Right ventricle myocardium inferior (tissue), 1 donor: ENCODE measurements around the gene KCNQ2. TPM values are rescaled to one million over a fixed set of nuclear protein-coding genes. Genes with fewer than 3 reads are reported as not detected.

ENCODE experiments used
- ATAC-seq: fragments of 200-7000 bp; cut with Tn5 transposase; one replicate; pipeline ENCODE4 v1.9.1; 2020; ENCODE audit warnings: mild to moderate bottlenecking, moderate library complexity
- DNase-seq: peaks from one replicate; pipeline ENCODE4 v3.0.0; 2021; ENCODE audit errors: missing footprints
- intact Hi-C: fragments of 100-400 bp; cut with DNase I; formaldehyde crosslinking; loops from one replicate; pipeline ENCODE4 v1.11.0; 2022
- total RNA-seq: library from RNA; stranded (reverse); fragmentation: NEBNext Ultra II Directional; extraction: Animal tissue kit (Norgen Biotek cat#: 25700); gene quantifications from one replicate; pipeline ENCODE4 v1.2.1, GENCODE V29; 2021
- donor health status: DM: no; HTN: yes; CAD: no; lungs with severe emphysema.

The KCNQ2 gene
- total RNA-seq, 1 donor from 2014 or later: 1.8 TPM

DNA sequence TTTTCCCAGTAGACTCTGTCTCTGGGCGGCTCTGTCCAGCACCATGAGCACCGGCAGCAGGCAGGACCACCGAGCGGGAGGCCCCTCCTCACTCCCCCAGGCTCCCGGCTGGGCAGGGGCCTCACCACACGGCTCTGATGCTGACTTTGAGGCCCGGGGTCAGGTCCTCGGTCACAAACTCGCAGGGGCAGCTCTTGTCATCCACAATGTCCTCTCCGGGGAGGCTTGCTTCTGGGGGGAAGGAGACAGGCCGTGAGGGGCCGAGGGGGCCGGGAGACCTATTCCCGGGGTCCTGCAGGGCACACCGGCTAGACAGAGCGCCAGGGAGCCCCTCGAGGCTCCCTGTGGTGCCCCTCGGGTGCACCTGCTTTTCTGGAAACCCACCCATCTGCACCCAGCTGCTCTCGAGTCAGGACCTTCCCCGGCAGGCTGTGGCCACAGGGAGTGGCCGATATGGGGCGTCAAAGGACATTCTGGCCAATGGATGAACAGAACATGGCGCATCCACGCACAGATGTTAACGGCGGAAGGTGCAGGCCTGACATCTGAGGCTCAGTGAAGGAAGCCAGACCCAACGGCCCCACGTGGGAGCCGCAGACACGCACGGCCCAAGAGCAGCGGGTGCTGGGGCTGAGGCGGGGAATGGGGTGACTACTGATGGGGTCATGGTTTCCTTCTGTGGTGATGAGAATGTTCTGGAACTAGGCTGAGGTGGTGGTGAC lies 58.3 kb downstream of the KCNQ2 start:
- ATAC-seq (no peak), DNase-seq (no peak)
- intact Hi-C loops: no loop called here

DNA sequence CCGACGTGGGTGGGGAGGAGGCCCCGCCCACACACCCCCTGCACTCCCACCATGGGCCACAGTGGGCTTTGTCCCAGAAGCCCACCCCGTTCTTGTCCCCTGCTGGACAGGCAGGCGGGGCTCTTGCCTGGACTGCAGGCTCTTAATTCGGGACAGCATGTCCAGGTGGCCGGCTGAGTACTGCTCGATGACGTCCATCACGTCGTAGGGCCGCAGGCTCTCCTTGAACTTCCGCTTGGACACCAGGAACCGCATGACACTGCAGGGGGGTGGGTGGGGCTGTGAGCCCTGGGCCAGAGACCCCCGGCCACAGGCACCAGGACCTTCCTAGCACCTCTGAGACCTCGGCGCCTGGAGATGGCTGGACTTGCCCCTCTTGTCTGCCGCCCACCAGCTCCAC lies 59.1 kb downstream of the KCNQ2 start:
- ATAC-seq (no peak), DNase-seq (no peak)
- intact Hi-C loops: no loop called here

DNA sequence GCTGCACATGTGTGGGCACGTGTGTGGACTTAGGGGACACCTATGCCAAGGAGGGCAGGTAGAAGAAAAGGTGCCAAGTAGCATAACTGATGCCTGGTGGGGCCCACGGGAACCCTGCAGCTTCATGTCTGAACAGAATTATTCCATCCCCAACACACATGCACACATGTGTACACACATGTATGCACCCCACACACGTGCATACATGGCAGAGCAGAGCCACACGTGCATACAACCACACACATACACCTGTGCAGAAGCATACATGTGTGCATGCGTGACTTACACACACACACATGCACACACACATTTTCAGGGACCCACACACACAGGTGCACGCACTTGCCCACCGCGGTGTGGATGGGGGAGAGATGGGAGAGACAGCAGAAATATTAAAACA lies 59.6 kb downstream of the KCNQ2 start:
- ATAC-seq: no peak
- intact Hi-C loops: no loop called here
- DNase-seq: no peak

DNA sequence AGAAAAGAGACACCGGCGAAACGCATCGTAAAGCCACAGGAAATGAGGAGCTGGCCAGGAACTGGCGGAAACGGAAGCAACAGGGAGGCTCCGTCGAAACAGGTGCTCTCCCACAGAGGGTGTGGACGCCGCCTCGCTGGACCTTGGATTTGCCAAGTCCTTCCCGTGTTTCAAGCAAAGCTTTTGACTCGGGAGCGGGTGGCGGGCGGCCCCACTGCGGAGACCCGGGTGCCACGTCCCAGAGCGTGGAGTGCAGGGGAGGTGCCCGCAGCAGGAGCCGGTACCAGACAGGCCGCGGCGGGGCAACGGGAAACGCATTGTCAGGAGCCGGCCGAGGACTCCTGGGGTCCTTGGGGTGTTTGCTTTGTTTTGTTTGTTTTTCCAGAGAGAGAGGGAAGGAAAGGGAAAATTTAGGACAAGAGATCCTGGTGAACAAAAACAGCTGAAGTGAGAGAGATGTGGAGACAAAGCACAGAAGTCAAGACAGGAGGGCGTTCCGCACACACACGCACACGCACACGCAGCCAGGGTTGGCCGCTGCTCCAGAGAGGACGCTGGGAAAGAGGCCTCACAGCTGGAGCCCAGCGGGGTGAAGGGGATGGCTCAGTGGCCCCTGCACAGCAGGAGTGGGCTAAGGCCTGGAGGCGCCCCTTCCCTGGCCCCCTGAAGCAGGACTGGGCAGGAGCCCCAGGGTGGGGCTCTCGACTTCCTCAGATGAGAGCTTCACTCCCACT lies 60.4 kb downstream of the KCNQ2 start:
- ATAC-seq (no peak), DNase-seq (no peak)
- intact Hi-C loops: no loop called here

DNA sequence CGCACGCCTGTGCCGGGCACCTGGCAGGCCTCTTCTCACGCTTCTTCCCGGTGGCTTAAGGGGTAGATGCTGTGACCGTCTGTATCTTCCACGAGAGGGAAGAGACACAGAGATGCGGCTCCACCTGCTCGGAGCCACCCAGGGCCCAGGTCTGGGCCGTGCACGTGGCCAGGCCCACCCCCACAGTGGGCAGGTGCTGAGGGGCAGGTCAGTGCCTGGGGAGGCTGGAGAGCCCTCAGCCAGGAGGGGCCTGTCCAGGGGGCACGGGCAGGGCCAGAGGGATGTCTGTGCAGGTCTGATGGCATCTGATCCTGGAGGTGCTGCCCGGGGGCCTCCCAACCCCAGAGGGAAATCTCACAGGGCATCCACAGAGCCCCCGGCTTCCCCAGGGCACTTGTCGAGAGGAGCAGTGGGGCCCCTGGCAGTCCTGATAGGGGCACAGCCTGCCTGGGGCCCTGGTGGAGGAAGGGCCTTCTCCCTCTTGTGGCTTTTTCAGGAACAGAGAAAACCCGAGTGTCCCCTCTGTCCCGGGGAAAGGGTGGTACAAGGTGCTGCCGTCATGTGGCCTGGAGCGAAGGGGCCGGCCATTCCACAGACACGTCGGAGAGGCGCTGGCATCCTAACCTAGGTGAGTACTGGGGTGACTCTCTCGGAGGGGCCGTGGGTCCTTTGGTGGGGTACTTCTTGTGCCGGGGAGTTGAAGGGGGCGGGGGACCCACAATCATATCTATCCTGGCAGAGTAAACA lies 61.1 kb downstream of the KCNQ2 start:
- DNase-seq (no peak), ATAC-seq (no peak)
- intact Hi-C loops: no loop called here

DNA sequence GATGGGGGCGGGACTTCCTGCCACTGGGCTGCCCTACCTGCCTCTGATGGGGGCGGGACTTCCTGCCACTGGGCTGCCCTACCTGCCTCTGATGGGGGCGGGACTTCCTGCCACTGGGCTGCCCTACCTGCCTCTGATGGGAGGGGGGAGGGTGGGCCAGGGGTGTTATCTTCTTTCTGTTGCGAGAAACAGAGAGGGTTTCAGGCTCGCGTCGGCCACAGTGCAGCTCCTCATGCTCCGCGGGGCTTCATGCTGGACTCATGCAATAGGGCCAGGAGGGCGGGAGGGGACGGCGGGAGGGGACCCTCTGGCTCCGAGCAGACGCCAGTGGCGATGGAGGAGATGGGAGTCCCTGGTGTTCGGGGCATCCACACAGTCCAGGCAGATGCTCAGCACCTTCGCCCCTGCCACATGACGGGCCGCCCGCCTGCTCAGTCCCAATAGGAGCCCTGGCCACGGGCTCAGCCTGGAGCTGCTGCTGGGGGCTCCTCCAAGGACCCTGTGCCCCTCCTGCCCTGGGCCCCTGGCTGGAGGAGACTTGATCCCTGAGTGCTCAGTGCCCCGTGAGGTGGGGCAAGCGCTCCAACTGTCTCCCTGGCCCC lies 62.5 kb downstream of the KCNQ2 start:
- no peak for ATAC-seq
- no peak for DNase-seq
- intact Hi-C loops: no loop called here

DNA sequence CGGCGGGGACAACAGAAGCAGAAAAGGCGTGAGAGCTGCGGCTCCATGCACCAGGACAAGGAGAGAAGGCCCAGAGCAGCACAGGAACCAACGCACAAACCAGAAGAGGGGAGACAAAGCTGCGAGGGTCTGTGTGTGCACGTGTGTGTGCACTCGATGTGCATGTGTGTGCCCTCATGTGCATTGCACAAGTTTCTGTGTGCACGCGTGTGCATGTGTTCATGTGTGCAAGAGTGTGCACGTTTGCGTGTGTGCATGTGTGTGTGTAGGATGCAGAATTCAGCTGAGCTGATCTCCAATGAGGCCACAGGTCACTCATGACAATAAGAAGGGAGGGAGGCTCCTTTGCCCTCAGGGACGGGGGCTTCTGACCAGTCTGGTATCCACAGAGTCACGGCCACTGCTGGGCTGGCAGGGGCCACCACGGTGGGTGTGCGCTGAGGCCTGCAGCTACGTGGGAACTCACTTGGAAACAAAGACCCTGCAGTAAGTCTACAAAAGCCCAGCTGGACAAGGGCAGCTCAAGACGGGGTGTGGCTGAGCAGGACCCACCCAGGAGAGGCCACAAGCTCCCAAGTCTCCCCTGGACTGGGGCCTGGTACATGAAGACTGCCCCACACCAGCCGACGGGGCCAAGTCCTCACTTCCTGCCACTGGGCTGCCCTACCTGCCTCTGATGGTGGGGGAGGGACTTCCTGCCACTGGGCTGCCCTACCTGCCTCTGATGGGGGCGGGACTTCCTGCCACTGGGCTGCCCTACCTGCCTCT lies 63.2 kb downstream of the KCNQ2 start:
- intact Hi-C loops: no loop called here
- DNase-seq (peak; percentile 37), ATAC-seq (no peak)

DNA sequence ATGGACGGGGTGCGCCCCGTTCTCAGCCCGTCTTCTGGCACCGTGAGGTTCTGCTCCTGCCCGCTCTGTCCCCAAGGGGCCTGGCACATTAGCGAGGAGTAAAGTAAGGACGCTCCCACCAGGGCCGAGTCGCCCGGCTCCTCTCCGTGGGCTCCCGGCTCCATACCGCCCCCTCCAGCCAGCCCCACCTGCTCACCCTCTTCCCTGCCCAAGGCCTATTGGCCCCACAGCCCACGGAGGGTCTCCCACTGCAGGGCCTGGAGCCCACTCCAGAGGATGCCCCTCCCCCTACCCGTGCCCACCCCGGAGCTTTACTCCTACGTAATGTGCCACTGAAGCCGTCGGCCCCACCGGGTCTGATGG lies 63.8 kb downstream of the KCNQ2 start:
- no peak for DNase-seq
- intact Hi-C loops: no loop called here

DNA sequence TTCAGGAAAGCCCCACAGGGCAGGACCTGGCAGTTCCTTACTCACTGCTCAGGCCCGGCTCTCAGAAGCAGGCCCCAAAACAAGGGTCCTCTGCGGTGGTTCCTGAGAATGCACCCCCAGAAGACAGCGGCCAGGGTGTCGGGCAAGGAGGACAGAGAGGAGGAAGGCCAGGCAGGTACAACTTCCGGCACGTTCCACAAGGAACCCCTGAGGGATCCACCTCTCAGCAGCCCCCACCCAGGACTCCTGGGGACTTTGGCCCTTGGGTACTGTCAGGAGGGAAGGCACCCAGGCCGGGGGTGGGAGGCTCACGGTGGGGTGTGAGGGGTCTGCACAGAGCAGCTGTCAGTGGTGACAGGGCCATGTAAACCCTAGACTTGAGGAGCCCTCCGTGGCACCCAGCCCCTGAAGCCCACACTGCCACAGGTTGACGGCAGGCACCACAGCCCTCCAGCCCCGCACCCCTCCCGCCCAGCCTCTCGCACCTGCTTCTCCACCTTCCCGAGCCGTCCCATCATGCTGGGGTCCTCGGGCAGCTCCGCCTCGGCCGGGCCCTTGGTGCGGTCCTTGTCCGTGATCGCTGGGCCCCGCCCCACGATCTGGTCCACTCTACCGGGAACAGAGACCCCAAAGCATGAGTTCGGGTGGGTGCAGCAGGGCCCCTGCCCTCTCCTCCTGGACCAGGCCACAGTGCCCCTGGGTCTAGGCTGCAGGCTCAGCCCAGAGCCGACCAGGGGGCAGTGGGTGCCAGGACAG lies 64.3 kb downstream of the KCNQ2 start:
- ATAC-seq (no peak), DNase-seq (peak; percentile 47)
- intact Hi-C loops: no loop called here

More for the DNA sequence above, 63.8 kb downstream of the KCNQ2 start:
- ATAC-seq: no peak

DNA sequence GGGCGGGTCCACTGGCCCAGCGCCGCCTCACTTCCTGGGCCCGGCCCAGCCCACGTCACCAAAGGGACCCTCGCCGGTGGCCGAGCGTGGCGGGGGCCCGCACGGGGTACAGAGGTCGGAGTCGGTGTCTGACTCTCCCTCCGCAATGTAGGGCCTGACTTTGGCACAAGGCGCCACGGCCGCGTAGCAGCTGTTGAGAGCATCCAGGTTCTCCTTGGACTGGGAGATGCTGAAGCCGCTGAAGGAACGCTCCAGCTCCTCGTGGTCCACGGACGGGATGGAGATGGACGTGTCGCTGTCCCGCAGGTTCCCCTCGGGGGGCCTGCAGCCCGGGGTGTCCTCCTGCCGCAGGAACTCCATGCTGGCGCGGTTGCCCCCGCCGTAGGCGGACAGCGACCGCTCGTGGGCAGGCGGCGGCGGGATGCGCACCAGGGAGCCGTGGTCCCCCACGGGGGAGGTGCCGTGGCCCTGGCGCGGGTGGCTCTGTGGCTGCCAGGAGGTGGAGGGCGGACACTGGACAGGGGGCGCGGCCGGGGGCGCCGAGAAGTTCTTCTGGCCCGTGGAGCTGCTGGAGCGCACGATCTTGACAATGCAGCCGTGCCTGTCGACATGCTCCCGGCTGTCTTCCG lies 65.7 kb downstream of the KCNQ2 start:
- ATAC-seq (no peak), DNase-seq (no peak)
- intact Hi-C loops: no loop called here

DNA sequence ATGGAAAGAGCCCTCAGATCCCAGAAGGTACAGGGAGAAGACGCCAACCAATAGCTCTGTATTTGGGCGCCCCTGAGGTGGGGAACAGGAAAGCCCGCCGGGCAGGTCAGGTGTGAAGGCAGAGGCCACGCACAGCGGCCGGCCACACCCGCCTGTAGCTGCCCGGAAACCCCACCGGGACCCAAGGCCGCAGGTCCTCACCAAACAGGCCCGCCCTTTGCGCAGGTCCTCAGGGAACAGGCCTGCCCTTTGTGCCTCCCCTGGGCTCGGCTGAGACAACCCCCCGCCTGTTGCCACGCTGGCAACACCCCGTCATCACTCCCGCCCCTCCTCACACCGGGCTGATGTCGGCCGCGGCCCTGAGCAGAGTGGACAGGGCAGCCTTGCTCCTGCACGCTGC lies 66.4 kb downstream of the KCNQ2 start:
- ATAC-seq (no peak), DNase-seq (no peak)
- intact Hi-C loops: no loop called here

DNA sequence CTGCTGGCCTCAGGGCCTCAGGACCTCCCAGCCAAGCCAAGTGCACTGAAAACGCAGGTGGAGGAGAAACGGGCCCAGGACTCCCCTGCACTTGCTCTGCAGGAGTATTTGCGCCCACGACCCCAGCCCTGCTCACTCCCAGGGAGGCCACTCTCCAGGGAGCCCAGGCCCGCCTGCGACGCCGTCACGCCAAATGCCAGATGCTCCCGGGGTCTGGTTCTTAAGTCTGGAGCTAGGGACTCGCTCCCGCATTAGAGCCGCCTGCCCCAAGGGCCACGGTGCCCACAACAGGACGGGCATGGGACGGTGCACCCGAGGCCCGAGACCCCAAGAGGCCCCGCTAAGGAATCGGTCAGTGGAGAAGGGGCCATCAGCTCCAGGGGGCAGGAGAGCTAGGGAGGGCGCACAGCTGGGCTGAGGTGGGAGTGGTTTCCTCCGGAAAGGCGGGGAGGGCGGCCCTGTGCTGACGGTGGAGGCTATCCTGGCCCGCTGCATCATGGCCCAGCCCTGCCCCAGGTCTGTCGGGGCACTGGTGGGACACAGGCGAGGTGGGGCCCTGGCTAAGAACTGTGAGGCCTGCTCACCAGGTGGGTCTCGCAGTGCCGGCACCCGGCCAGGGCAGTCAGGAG lies 67.2 kb downstream of the KCNQ2 start:
- DNase-seq (no peak), ATAC-seq (no peak)
- intact Hi-C loops: no loop called here

DNA sequence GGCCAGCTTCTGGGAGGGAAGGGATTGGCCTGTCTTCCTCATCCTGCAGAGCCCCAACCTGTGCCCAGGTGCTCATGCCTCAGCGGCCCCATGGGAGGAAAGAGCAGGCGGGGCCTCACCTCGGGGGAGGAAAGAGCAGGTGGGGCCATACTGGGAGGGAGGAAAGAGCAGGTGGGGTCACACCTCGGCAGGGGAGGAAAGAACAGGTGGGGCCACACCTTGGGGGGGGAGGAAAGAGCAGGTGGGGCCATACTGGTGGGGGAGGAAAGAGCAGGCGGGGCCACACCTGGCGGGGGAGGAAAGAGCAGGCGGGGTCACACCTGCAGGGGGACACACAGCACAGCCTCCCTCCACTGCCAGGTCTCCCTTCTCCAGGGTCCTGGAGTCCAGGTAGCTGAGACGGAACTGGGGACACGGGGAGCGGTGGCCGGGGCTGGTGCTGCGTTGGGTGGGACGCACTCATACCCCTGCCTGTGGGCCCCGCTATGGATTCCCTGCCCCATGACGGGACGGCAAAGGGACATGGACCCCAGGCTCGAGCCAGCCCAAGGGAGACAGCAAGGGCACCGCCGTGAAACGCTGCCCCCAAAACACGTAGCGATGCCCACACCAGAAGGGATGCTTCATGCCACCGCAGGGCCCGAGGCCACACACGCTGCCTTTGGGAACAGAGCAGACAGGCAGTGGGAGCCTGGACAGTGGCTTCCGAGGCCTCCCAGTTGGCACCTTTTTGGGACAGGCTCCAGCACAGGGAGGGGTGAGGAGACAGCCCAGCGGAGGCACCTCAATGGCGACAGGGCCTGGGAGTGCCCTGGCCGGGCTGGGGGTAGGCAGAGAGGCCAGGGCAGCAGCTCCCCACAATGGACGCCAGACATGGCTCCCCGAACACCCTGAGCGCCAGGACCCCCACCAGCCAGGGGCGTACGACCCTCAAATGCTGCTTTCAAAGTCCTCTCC lies 68.0 kb downstream of the KCNQ2 start:
- ATAC-seq: no peak
- intact Hi-C loops: no loop called here
- no peak for DNase-seq

DNA sequence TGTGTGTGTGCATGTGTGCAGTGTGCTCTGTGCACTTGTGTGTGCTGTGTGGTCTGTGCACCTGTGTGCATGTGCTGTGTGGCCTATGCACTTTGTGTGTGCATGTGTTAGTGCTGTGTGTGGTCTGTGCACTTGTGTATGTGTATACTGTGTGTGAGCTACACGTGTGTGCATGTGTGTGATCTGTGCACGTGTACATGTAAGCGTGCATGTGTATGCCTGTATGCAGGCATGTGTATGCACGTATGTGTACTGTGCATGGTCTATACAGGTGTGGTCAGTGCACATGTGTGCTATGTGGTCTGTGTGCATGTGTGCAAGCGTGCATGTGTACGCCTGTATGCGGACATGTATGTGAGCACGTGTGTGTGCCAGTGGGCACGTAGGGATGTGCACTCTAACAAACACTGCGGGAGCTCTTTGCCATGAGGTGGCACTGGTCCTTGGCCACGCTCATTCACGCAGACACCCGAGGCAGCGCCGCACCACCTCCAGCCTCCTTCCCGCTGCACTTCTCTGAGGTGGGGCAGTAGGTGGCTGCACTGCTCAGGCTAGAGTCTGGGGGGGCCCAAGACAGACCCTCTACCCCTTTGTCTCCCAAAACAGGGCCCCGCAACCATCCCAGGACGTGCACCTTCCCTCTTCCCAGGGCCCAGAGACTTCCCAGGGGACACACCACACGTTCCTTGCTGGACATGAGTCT lies 68.9 kb downstream of the KCNQ2 start:
- no peak for DNase-seq
- no peak for ATAC-seq

DNA sequence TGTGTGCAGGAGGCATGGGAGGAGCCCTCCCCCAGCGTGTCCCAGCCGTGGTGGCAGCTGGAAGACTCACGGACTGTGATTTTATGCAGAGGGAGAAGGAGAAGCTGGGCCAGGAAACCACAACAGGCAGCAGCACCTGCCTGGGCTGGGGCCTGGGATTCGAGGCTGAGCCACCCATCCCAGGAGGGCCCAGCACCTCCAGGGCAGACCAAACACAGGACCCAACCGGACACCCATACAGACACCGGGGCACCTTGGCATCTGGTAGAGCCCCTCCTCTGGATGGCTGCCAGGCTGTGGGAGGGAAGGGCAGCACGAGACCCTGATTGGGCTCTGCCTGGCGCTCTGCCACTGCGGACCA lies 69.6 kb downstream of the KCNQ2 start:
- ATAC-seq (no peak), DNase-seq (no peak)
- intact Hi-C loops: no loop called here

More for the DNA sequence above, 68.9 kb downstream of the KCNQ2 start:
- intact Hi-C loops: no loop called here
